ENCODE results near the gene ATG9A.
"Not testable (repeated sequence)": the region's sequence is repeated elsewhere in the genome, so short reads cannot be mapped to it uniquely, and the experiment has no call there.

Gene ATG9A

DNA sequence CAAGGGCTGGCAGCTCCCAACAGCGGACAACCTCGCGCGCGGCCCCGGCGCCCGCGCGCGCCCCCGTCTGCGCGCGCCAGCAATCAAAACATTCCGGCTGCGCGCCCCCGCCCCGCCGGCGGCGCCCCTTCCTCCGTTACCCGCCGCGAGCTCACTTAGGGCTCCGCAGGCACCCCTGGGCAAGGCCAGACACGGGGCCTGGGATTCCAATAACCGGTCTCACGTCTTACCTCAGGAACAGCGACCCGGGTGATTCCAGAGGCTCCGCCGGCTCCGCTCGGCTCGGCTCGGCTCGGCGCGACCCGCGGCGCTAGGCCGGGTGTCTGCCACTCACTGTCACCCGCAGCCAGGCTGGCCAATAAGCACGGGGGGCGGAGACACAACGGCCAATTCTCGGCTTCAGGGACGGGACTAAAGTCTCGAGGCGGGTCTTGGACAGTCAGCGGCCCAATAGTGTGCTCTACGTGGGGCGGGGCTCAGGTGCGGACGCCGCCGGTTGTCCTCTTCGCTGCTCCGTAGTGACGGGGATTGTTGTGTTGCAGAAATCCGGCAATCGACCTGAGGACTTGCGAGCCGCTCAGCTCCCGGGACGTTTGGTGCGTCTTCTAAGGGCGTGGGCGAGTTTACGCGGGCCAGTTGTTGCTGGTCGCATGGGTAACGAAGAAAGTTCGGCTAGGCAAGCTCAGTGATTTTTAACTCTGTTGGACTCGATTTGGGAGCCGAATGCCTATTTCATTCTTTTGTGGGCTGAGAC lies at the start of gene ATG9A, which contains the start of gene ANKZF1:
ATG9A (minus strand) TSS at position 332 of the 754 bp plus-strand sequence. CDS start 1,612 bp downstream, outside the sequence.
ANKZF1 (plus strand) TSS at position 502 of the 754 bp plus-strand sequence. CDS start 452 bp downstream, outside the sequence.
- peak; percentile 99 for DNase-seq (ENCODE audit: low spot score)

DNA sequence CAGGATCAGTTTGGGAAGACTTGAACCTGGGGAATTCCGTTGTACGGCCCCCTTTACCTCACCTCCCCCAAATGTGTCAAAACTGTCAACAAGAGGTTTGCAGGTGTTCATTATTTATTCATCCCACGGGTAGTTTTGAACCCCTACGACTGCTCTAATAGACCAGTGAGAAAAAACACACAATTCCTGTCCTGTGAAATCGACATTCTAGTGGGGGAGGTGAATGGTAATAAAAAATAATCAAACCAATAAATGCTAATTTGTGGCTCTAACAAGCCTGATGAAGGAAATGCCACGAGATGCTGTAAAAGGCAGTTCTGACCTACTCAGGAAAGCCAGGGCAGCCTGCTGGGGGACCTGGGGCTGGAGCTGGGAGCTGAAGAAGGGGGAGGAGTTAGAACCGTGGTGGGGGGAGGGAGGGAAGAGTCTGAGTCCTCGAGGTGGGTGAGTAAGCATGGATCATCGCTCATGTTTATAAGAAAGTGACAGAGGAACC lies 49.3 kb upstream of the ATG9A start:
- DNase-seq (ENCODE audit: low spot score) = peak; percentile 43

DNA sequence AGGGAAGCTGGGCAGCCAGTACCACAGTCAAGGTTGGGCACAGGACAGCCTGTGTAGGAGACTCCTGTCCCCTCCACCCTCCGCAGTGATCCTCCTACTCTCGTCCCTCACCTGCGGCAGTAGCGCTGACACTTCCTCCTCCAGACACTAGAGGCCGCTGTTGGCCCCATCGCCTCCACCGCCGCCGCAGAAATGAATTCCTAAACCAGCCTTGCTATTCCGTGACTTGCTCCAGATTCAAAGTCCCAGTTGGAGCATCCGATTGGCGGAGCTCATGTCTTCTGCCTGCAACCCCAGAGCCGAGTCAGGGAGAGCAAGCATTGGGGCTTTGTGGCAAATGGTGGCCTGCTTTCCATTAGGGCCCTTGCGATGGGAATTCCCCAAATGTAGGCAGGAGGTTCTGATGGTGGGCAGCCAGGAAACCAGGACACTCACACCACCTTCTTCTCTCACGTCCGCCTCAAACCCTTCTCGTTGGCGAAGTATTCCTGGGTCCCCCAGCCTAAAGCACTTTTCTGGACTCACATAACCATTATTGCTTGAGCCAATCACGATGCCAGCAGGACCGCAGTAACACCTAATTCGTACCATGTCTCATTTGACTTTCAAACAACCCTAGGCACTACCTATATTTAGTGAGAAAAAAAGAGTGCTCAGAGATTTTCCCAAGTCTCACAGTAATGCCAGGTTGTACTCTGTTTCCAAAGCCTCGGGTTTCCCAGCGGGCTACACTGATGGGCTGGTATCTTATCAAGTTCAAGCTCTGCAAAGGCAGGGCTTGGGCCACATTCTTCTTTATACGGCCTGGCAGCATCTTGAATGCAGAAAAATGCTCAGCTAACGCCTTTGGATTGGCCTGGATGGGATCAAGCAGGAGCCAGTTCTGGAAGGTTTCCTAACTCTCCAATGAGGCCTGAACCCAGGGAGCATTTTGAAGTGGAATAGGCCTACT lies 48.5 kb upstream of the ATG9A start:
- peak; percentile 89 for DNase-seq (ENCODE audit: low spot score)

- peak; percentile 42 for DNase-seq (ENCODE audit: low spot score)
Observed at GRCh38 chr2:219274361-219274921, 45.0 kb upstream of the ATG9A start.

DNA sequence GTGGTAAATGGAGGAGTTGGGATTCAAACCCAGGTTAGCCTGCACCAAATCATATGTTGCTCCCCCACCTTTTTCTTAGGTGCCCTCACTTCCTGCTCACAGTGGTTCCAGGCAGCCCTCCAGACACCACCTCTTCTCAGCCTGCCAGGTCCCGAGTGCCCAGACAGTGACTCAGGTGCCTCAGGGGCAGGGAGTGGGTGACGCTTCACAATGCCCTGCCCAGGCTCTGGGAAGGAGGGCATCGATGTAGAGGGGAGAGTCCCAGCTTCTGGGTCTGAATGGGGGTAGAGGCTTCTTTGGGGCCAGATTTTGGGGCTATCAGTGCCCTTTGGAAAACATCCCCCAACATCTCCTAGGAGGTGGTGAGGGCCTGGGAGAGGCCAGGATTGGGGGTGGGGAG lies 44.5 kb upstream of the ATG9A start:
- peak; percentile 39 for DNase-seq (ENCODE audit: low spot score)

DNA sequence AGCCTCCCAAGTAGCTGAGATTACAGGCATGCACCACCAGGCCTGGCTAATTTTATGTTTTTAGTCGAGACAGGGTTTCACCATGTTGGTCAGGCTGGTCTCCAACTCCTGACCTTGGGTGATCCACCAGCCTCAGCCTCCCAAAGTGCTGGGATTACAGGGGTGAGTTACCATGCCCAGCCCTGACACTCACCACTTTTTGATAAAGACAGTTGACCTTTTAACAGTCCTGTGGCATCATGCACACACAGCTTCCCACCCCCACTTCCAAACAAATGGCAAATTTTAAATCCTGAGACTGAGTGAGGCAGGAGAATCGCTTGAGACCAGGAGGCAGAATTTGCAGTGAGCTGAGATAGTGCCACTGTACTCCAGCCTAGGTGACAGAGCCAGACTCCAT lies 43.6 kb upstream of the ATG9A start:
- DNase-seq (ENCODE audit: low spot score) = no peak

DNA sequence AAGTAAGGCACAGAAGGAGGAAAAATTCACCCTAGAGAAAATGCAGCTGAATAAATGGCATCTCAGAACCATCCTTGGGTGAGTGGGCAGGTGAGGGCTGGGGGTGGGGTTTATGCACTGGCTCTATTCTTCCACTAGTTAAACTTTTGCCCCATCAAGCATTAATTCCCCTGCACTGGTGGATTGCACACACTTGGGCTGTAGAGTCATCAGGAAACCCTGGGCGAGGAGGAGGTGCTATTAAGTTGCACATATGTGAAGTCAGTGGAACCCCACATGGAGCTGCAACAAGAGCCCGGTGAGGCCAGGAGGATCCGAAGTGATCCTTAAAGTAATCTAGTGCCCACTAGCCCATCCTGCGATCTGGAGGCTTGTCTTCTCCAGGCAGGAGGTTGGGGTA lies 42.9 kb upstream of the ATG9A start:
- DNase-seq (ENCODE audit: low spot score) = peak; percentile 19

DNA sequence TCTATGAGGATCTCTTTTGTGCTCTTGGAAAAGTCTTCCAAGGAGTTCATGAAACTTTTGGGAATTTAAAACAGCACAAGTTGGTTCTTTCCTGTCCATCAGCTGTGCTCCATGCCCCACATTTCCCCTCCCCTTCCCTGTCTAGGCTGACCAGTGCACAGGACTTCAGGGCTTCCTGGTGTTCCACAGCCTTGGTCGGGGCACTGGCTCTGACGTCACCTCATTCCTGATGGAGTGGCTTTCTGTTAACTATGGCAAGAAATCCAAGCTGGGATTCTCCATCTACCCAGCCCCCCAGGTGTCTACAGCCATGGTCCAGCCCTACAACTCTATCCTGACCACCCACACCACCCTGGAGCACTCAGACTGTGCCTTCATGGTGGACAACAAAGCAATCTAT lies 41.6 kb upstream of the ATG9A start:
- DNase-seq (ENCODE audit: low spot score) = no peak

- peak; percentile 23 for DNase-seq (ENCODE audit: low spot score)
Observed at GRCh38 chr2:219270055-219270372, 40.6 kb upstream of the ATG9A start.

- peak; percentile 25 for DNase-seq (ENCODE audit: low spot score)
Observed at GRCh38 chr2:219269362-219270054, 40.1 kb upstream of the ATG9A start.

DNA sequence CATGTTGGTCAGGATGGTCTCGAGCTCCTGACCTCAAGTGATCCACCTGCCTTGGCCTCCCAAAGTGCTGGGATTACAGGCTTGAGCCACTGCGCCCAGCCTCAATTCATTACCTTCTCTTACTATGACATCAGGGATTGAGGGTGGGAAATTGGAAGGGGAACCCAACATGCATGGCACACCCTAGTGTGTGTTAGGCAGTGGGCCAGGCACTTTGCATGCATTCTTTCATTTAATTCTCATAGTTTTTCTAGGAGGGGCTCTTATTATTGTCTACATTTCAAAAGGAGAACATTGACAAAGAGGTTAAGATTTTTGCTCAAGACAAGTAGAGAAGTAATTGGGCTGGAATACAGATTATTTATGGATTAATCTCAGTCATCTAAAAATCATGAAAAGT lies 38.9 kb upstream of the ATG9A start:
- DNase-seq (ENCODE audit: low spot score) = no peak

DNA sequence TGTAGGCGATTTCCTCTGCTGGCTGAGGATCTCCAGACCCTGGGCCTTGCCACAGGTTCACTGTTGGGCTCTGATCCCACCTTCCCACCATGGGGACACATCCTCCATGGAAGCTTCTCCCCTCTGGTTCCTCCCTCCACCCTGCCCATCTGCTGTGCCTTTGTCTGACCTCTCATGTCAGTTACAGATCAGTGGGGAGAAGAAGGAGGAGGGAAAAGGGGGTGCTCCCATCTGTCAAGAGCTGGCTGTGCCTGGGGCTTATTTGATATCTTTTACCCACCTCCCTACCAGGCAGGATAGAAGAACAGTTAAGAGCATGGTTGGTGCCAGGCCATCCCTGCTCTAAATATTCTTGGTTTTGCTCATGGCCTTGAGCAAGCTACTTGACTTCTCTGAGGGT lies 37.5 kb upstream of the ATG9A start:
- no peak for DNase-seq (ENCODE audit: low spot score)

- no peak for DNase-seq (ENCODE audit: low spot score)
Observed at GRCh38 chr2:219266232-219266631, 36.8 kb upstream of the ATG9A start.

DNA sequence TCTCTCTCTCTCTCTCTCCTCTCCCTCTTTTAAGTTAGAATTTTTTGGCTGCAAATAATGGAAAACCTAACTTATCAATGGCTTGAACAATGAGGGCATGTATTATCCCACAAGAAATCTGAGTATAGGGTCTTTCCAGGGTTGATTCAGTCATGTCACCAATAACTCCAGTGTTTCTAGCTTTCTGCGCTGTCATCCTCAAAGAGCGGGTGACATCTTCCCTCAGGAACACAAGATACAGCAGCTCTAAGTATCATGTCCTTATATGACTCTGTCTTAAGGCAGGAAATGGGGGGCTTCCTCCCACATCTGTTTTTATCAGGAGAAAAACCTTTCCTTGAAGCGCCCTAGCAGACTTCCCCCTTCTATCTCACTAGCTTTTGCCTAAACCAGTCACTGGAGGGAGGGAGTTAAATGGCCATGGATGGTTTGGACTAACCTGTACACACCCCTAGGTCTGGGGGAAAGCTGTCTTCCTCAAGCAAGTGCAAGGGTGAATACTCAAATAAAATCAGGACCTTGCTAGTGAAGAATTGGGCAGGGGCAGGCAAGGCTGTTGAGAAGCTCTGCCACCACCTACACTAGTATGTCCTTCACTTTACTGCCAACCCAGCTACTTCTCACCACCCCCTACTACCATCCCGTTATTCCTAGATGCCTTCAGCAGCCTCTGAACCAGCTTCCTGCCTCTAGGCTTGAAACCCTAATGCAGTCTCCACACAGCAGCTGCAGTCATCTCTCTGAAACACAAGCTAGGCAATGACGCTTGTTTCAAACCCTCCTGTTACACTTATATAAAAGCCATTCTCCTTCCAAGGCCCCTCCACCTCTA lies 31.8 kb upstream of the ATG9A start:
- DNase-seq (ENCODE audit: low spot score) = no peak

DNA sequence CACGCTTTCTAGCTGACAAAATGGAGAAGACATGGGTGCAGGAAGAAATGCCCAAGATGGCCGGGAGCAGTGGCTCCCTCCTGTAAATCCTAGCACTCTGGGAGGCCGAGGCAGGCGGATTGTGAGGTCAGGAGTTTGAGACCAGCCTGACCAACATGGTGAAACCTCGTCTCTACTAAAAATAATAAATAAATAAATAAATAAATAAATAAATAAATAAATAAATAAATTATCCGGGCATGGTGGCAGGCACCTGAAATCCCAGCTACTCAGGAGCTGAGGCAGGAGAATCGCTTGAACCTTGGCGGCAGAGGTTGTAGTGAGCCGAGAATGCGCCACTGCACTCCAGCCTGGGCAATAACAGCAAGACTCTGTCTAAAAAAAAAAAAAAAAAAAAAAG lies 29.5 kb upstream of the ATG9A start:
- not testable (repeated sequence) for DNase-seq (ENCODE audit: low spot score)

GRCh38 chr2:219254590-219255201 lies 25.3 kb upstream of the ATG9A start:
- no peak for DNase-seq (ENCODE audit: low spot score)

DNA sequence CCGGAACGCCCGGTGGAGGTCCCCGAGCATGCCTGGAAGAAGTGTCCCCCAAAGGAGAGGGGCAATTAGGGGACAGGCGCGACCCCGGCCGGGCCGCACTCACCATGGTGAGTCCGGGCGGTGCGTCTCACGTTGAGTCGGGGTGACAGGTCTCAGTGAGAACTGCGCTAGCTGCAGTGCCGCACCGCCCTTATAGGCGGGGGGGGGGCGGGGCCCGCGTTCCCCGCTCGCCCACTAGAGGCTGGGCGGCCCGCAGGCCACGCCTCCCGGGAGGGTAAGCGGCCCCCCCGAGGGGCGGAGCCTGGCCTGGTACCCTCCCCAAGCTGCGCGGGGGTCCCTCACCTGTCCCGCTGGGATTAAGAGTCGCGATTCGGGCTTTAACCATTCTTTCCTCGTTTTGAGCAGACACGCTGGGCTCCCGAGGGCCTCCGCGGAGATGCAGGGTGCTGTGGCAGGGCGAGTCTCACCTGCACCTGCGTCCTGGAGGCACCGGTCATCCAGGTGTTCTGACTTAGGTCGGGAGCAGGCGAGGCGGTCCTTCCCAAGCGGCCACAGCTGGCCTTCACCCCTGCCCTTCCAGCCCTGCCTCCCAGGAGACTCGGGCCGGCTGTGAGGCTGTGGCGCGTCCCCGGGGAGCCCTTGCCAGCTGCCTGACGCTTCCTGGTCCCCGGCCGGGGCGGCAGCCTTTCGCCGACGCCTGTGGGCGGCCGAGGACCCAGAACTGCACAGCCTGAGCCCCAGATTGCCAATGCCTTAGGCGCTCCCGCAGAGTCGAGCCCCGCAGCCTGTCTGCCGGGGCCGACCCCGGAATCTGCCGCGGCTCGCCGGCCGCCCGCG lies 24.5 kb upstream of the ATG9A start, which contains the start of gene TUBA4A:
TUBA4A (minus strand) TSS at position 166 of the 837 bp plus-strand sequence; CDS start at position 106, 60 bp downstream.
- peak; percentile 74 for DNase-seq (ENCODE audit: low spot score)

GRCh38 chr2:219252900-219253752 lies 23.7 kb upstream of the ATG9A start, which contains the start of gene TUBA4B:
Gene TUBA4B (plus strand): TSS chr2:219253243. CDS start chr2:219253408, 165 bp downstream.
- DNase-seq (ENCODE audit: low spot score) = no peak
